CD8-positive, alpha-beta memory T cell (primary cell): Measurements from ENCODE around the gene FBXO39. TPM values are rescaled to one million over a fixed set of nuclear protein-coding genes. Genes with fewer than 3 reads are reported as not detected.
A peak's percentile ranks its signal among the peaks of the same experiment; 100 is the strongest.

Experiments used
- CTCF ChIA-PET: fragments of 350-600 bp; sonication (Branson Sonifier 250); formaldehyde crosslinking; loops from one replicate; lab custom pipeline; 2021; ENCODE audit warnings: antibody characterized with exemption; lab: Charles Lee
- POLR2A ChIA-PET: fragments of 350-600 bp; sonication (Branson Sonifier 250); formaldehyde crosslinking; loops from one replicate; lab custom pipeline; 2021; ENCODE audit warnings: antibody characterized with exemption; lab: Charles Lee
- DNase-seq, 5 donors: peaks; one replicate each; pipeline versions ENCODE4 v3.0.0 to v3.0.0-alpha.2; 2020 to 2022; ENCODE audit warnings: mixed read lengths in 1 of 5
- H3K27ac ChIP-seq: one replicate; pipeline ENCODE4 v1.7.0; 2013; ENCODE audit warnings: low read depth, mild to moderate bottlenecking, low read length, moderate library complexity
- H3K27me3 ChIP-seq: 2 replicates; pipeline ENCODE4 v1.7.0; 2013; ENCODE audit warnings: low read length, mild to moderate bottlenecking; ENCODE audit not compliant: insufficient read depth, poor library complexity, severe bottlenecking
- H3K36me3 ChIP-seq: 2 replicates; pipeline ENCODE4 v1.7.0; 2013; ENCODE audit warnings: mild to moderate bottlenecking, low read length, moderate library complexity; ENCODE audit not compliant: insufficient read depth
- H3K4me1 ChIP-seq: 2 replicates; pipeline ENCODE4 v1.7.0; 2013; ENCODE audit warnings: mild to moderate bottlenecking, low read length, moderate library complexity; ENCODE audit not compliant: insufficient read depth
- H3K4me3 ChIP-seq: 2 replicates; pipeline ENCODE4 v1.7.0; 2013; ENCODE audit warnings: mild to moderate bottlenecking, low read length
- H3K9me3 ChIP-seq: 2 replicates; pipeline ENCODE4 v1.7.0; 2013; ENCODE audit warnings: mild to moderate bottlenecking, low read length
- H3K27ac Mint-ChIP-seq, 8 donors: one replicate each; pipeline ENCODE4 v1.8.0; 2020 to 2021; ENCODE audit warnings: mixed read lengths in 8 of 8, mild to moderate bottlenecking in 6 of 8, inconsistent platforms in 3 of 8, moderate library complexity in 3 of 8
- H3K27me3 Mint-ChIP-seq, 2 donors: one replicate each; pipeline ENCODE4 v1.8.0; 2020 to 2021; ENCODE audit warnings: mixed read lengths in 2 of 2, mild to moderate bottlenecking in 1 of 2, moderate library complexity in 1 of 2
- H3K36me3 Mint-ChIP-seq, 3 donors: one replicate each; pipeline ENCODE4 v1.8.0; 2020 to 2021; ENCODE audit warnings: mixed read lengths in 3 of 3, inconsistent platforms in 1 of 3, mild to moderate bottlenecking in 1 of 3
- H3K4me1 Mint-ChIP-seq, 3 donors: one replicate each; pipeline ENCODE4 v1.8.0; 2020 to 2021; ENCODE audit warnings: mixed read lengths in 3 of 3, inconsistent platforms in 1 of 3, mild to moderate bottlenecking in 1 of 3
- H3K4me3 Mint-ChIP-seq, 7 donors: one replicate each; pipeline ENCODE4 v1.8.0; 2020 to 2021; ENCODE audit warnings: mixed read lengths in 7 of 7, mild to moderate bottlenecking in 6 of 7, moderate library complexity in 4 of 7, inconsistent platforms in 2 of 7
- H3K9me3 Mint-ChIP-seq, 5 donors: one replicate each; pipeline ENCODE4 v1.8.0; 2020 to 2022; ENCODE audit warnings: mixed read lengths in 5 of 5, mild to moderate bottlenecking in 3 of 5, moderate library complexity in 2 of 5, inconsistent platforms in 1 of 5
- polyA plus RNA-seq: library from polyadenylated mRNA; unstranded; fragments of 300-500 nt; fragmentation: Illumina TruSeq; gene quantifications from one replicate; pipeline ENCODE4 v1.2.3, GENCODE V29; 2021
- total RNA-seq, 2 experiments: library from RNA; stranded (reverse); gene quantifications; one replicate each; pipeline ENCODE4 v1.2.3, GENCODE V29; 2021

The FBXO39 gene
- total and polyA plus RNA-seq, 3 experiments from 2014 or later: not detected

DNA sequence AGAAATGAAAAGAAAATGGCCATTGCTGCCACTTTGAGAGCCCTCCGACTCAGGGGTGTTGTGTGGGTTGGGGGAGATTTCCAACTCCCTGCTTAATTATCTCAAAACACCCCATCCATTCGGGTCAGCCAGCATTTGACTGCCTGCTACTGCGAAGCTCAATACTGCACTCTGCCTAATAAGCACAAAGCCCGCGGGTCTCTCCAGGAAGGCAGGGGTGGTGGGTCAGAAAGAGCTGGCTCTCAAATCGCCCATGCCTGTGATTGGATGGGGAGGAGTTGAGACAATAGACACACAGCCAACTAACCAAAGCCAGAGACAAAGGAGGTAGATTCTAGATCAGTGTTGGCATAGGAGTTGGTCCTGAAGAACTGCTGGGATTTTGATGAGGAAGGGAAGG is 22.5 kb upstream of the FBXO39 start:
- ChIA-PET POLR2A (no interaction called here), CTCF (no interaction called here)
- Mint-ChIP-seq H3K27me3 (peaks cover 0 to 1% of the 10 kb centered on the region in 2 donors), H3K9me3 (no peaks in the 10 kb centered on the region), H3K4me1 (peaks cover 52 to 61% (median 60%) of the 10 kb centered on the region in 3 donors), H3K36me3 (peaks cover 8 to 18% (median 12%) of the 10 kb centered on the region in 3 donors), H3K27ac (peak overlapping the region; percentile 69 to 97 (median 94)), H3K4me3 (peak overlapping the region; percentile 38 to 84 (median 54))
- no peaks in the 10 kb centered on the region for H3K9me3 ChIP-seq
- peaks cover 38% of the 10 kb centered on the region for H3K4me1 ChIP-seq
- H3K27me3 ChIP-seq: no peaks in the 10 kb centered on the region
- H3K27ac ChIP-seq: peak overlapping the region; percentile 43
- DNase-seq: no peak
- H3K4me3 ChIP-seq: no peak overlapping the region
- H3K36me3 ChIP-seq: peaks cover 9% of the 10 kb centered on the region

DNA sequence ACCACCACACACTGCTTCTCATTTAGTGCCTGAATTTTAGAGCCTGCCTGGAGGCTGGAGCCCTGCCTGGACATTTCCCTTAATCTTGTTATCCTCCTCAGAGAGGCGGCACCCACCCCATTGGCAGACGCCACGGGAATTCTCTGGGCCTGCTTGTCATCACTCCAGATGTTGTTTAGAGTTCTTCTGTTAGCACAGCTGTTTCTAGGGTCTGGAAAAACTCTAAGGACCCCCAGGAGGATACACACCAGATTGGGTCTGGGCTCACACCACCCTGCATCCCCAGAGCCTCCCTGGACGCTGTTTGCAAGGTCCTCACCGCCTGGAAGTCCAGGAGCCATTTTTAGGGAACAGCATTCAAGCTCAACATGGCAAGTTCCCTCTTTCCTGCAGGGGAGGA is 20.7 kb upstream of the FBXO39 start:
- no peak for DNase-seq
- H3K36me3 Mint-ChIP-seq: peaks cover 11 to 34% (median 21%) of the 10 kb centered on the region in 3 donors
- Histone ChIP-seq H3K9me3 (no peaks in the 10 kb centered on the region), H3K27ac (peak overlapping the region; percentile 60), H3K4me3 (peak overlapping the region; percentile 90), H3K36me3 (peaks cover 16% of the 10 kb centered on the region), H3K4me1 (peaks cover 42% of the 10 kb centered on the region), H3K27me3 (no peaks in the 10 kb centered on the region)
- H3K4me1 Mint-ChIP-seq: peaks cover 52 to 64% (median 60%) of the 10 kb centered on the region in 3 donors
- peaks cover 0 to 1% of the 10 kb centered on the region in 2 donors for H3K27me3 Mint-ChIP-seq
- peak overlapping the region; percentile 68 to 98 (median 95) for H3K27ac Mint-ChIP-seq
- H3K4me3 Mint-ChIP-seq: peak overlapping the region; percentile 95 to 100 (median 98)
- H3K9me3 Mint-ChIP-seq: no peaks in the 10 kb centered on the region
- POLR2A ChIA-PET: no interaction called here
- CTCF ChIA-PET: no interaction called here

DNA sequence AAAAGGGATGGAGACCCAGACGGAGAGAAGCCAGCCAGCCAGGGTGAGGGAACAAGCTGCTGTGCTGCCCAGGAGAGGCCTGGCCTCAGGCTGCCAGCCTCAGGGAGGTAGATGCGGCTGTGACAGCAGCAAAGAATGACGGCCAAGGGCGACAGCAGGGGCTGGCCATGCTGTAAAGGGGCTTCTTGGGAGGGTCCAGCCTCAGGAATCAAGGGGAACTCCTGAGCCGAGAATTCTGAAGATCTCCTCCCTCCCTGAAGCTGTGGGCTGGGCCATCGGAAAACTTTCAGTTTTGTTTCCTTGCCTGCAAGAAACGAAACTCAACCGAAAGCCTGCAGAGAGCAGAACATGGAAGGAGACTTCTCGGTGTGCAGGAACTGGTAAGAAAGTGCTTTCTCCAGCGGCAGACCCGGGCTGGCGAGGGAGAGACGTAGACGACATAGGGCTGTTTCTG is 20.3 kb upstream of the FBXO39 start, which contains the start of gene XAF1:
Gene XAF1 (plus strand): TSS at position 316 of the 454 bp plus-strand sequence. CDS start 33 bp downstream, at position 349.
- ChIA-PET POLR2A (interaction anchor here (0.6 kb wide), 1 partner anchor 107 kb away, joined by 3 read pairs; no protein-coding TSS in a partner anchor), CTCF (no interaction called here)
- Histone ChIP-seq H3K9me3 (no peaks in the 10 kb centered on the region), H3K36me3 (peaks cover 19% of the 10 kb centered on the region), H3K4me3 (peak within 1 kb of the TSS; percentile 90), H3K27ac (peak within 1 kb of the TSS; percentile 60), H3K4me1 (peaks cover 42% of the 10 kb centered on the region), H3K27me3 (no peaks in the 10 kb centered on the region)
- Mint-ChIP-seq H3K27ac (peak within 1 kb of the TSS; percentile 68 to 99 (median 95)), H3K27me3 (peaks cover 0 to 1% of the 10 kb centered on the region in 2 donors), H3K36me3 (peaks cover 14 to 38% (median 25%) of the 10 kb centered on the region in 3 donors), H3K4me1 (peaks cover 52 to 64% (median 60%) of the 10 kb centered on the region in 3 donors), H3K4me3 (peak within 1 kb of the TSS; percentile 95 to 100 (median 98)), H3K9me3 (no peaks in the 10 kb centered on the region)
- peak; percentile 24 to 71 (median 51) for DNase-seq

DNA sequence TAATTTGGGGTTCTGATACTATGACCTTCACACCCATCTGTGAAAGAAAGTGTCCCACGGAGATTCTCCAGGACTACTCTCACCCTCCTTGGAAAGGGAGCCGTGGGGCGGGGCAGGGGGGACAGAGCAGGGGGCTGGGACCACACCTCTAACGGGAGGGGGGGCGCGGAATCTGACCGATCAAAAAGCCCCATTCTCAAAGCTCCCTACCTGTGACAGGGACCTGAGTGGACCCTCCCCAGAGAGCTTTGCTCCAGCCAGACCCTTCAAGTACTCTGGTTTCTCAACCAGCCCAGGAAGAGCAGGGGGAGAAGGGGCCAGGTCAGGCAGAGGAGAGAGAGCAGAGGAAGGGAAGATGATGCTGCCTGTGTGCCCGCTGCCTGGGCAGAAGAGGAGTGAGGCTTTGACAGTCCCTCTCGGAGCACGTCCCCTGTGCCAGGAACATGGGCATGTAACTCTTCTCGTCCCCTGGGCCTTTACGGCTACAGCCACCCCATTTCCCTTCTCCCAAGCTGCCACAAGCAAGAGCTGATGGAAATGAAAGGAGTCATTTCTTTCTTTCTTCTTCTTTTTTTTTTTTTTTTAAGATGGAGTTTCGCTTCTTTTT is 19.5 kb upstream of the FBXO39 start:
- Mint-ChIP-seq H3K4me1 (peaks cover 53 to 64% (median 60%) of the 10 kb centered on the region in 3 donors), H3K36me3 (peaks cover 14 to 46% (median 26%) of the 10 kb centered on the region in 3 donors), H3K27ac (peak overlapping the region; percentile 68 to 99 (median 95)), H3K4me3 (peak overlapping the region; percentile 95 to 100 (median 98)), H3K27me3 (peaks cover 0 to 1% of the 10 kb centered on the region in 2 donors), H3K9me3 (no peaks in the 10 kb centered on the region)
- CTCF ChIA-PET: no interaction called here
- DNase-seq: no peak
- peak overlapping the region; percentile 90 for H3K4me3 ChIP-seq
- H3K36me3 ChIP-seq: peaks cover 23% of the 10 kb centered on the region
- H3K9me3 ChIP-seq: no peaks in the 10 kb centered on the region
- no peaks in the 10 kb centered on the region for H3K27me3 ChIP-seq
- H3K4me1 ChIP-seq: peaks cover 42% of the 10 kb centered on the region
- peak overlapping the region; percentile 60 for H3K27ac ChIP-seq
- POLR2A ChIA-PET: no interaction called here

- Histone ChIP-seq H3K9me3 (no peaks in the 10 kb centered on the region), H3K27ac (no peak overlapping the region), H3K27me3 (no peaks in the 10 kb centered on the region), H3K4me1 (peaks cover 40% of the 10 kb centered on the region), H3K4me3 (peak overlapping the region; percentile 24), H3K36me3 (peaks cover 30% of the 10 kb centered on the region)
- Mint-ChIP-seq H3K27me3 (peaks cover 0 to 1% of the 10 kb centered on the region in 2 donors), H3K27ac (peak overlapping the region in 7 of 8 donors; percentile 29 to 89 (median 80)), H3K4me1 (peaks cover 47 to 55% (median 50%) of the 10 kb centered on the region in 3 donors), H3K9me3 (no peaks in the 10 kb centered on the region), H3K4me3 (peak overlapping the region; percentile 54 to 95 (median 70)), H3K36me3 (peaks cover 20 to 58% (median 36%) of the 10 kb centered on the region in 3 donors)
- no peak for DNase-seq
- ChIA-PET POLR2A (no interaction called here), CTCF (no interaction called here)
Observed at GRCh38 chr17:6757747-6758146, 18.3 kb upstream of the FBXO39 start.

- no peak for DNase-seq
- Mint-ChIP-seq H3K36me3 (peaks cover 52 to 92% (median 66%) of the 10 kb centered on the region in 3 donors), H3K27ac (peak overlapping the region in 1 of 8 donors; percentile 68), H3K4me1 (peaks cover 17 to 24% (median 21%) of the 10 kb centered on the region in 3 donors), H3K4me3 (peak overlapping the region in 1 of 7 donors; percentile 30), H3K27me3 (peaks cover 0 to 4% of the 10 kb centered on the region in 2 donors), H3K9me3 (peaks cover 5 to 13% (median 12%) of the 10 kb centered on the region in 5 donors)
- Histone ChIP-seq H3K4me1 (peaks cover 20% of the 10 kb centered on the region), H3K27me3 (no peaks in the 10 kb centered on the region), H3K4me3 (no peak overlapping the region), H3K9me3 (no peaks in the 10 kb centered on the region), H3K27ac (no peak overlapping the region), H3K36me3 (peaks cover 50% of the 10 kb centered on the region)
- CTCF ChIA-PET: no interaction called here
- POLR2A ChIA-PET: no interaction called here
Observed at GRCh38 chr17:6761779-6762178, 14.2 kb upstream of the FBXO39 start.

DNA sequence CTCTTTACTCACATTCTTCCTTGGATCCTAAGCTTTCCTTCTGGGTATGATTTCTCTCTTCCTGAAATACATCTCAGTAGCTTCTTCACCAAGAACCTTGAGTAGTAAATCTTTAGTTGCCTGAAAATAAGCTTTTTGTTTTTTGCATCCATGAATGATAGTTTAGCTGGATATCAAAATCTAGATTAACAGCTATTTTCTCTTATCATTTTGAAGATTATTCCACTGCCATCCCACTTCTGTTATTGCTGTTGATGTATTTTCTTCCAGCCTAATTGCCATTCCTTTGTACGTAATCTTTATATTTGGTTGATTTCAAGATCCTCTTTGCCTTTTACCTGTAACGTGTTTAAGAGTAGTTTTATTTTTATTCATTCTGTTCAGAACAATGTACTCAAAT is 7.6 kb upstream of the FBXO39 start:
- H3K4me1 ChIP-seq: no peaks in the 10 kb centered on the region
- Mint-ChIP-seq H3K36me3 (peaks cover 82 to 95% (median 94%) of the 10 kb centered on the region in 3 donors), H3K9me3 (peaks cover 43 to 67% (median 60%) of the 10 kb centered on the region in 5 donors), H3K4me1 (peaks cover 0 to 8% (median 0%) of the 10 kb centered on the region in 3 donors), H3K27ac (no peak overlapping the region), H3K4me3 (no peak overlapping the region), H3K27me3 (peaks cover 0 to 8% of the 10 kb centered on the region in 2 donors)
- no peak overlapping the region for H3K27ac ChIP-seq
- H3K9me3 ChIP-seq: peaks cover 13% of the 10 kb centered on the region
- ChIA-PET CTCF (interaction anchor here (1.2 kb wide), 1 partner anchor 38 kb away, joined by 3 read pairs; no protein-coding TSS in a partner anchor), POLR2A (no interaction called here)
- H3K36me3 ChIP-seq: peaks cover 80% of the 10 kb centered on the region
- DNase-seq: no peak
- H3K4me3 ChIP-seq: no peak overlapping the region
- H3K27me3 ChIP-seq: no peaks in the 10 kb centered on the region

- CTCF ChIA-PET: no interaction called here
- Histone ChIP-seq H3K36me3 (peaks cover 62% of the 10 kb centered on the region), H3K27me3 (no peaks in the 10 kb centered on the region), H3K4me3 (no peak overlapping the region), H3K27ac (no peak overlapping the region), H3K4me1 (no peaks in the 10 kb centered on the region), H3K9me3 (peaks cover 22% of the 10 kb centered on the region)
- peaks cover 42 to 81% (median 78%) of the 10 kb centered on the region in 5 donors for H3K9me3 Mint-ChIP-seq
- DNase-seq: no peak
- POLR2A ChIA-PET: no interaction called here
- peaks cover 55 to 79% (median 74%) of the 10 kb centered on the region in 3 donors for H3K36me3 Mint-ChIP-seq
- peaks cover 3 to 5% (median 4%) of the 10 kb centered on the region in 3 donors for H3K4me1 Mint-ChIP-seq
- no peak overlapping the region for H3K4me3 Mint-ChIP-seq
- H3K27me3 Mint-ChIP-seq: peaks cover 10 to 16% of the 10 kb centered on the region in 2 donors
- H3K27ac Mint-ChIP-seq: no peak overlapping the region
Observed at GRCh38 chr17:6772016-6772415, 4.0 kb upstream of the FBXO39 start.
